ENCODE measurements around the gene DENND4C. TPM values are rescaled to one million over a fixed set of nuclear protein-coding genes. Genes with fewer than 3 reads are reported as not detected.
"Not testable (repeated sequence)": the region's sequence is repeated elsewhere in the genome, so short reads cannot be mapped to it uniquely, and the experiment has no call there.

DENND4C gene
- polyA plus RNA-seq, 1 donor: 43.9 TPM

DNA sequence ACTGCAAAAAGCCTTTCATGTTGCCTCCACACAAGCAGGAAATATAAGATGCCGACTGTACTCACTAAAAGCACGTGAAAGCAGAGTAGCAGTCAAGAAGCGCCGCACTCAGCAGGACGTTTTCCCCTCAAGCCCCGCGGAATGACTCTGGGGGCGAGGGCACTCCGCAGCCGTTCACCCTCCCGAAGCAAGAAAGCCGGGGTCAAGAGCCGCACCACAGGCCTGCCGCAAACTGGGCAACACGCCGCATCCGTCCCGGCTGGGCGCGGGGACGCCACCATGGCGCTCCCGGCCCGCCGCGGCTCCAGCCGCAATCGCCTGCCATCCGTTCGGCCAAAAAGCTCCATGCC is 149.2 kb downstream of the DENND4C start:
- peaks cover 3% of the 10 kb centered on the region for H3K4me1 ChIP-seq (ENCODE audit: control insufficient read depth, insufficient read depth, low read length)
- WGBS (ENCODE audit: insufficient coverage, low lambda C conversion rate): no CpG with 5 or more reads among the region's 30 CpGs
- no peak for DNase-seq

GRCh38 chr9:19380826-19381075 is 150.3 kb downstream of the DENND4C start:
- H3K27ac ChIP-seq (ENCODE audit: low read length): peak overlapping the region; percentile 72
- H3K9me3 ChIP-seq (ENCODE audit: control insufficient read depth, low read depth, low read length): no peaks in the 10 kb centered on the region
- DNase-seq: no peak
- peaks cover 31% of the 10 kb centered on the region for H3K36me3 ChIP-seq (ENCODE audit: control insufficient read depth, insufficient read depth, low read length)
- peak overlapping the region; percentile 62 for H3K4me3 ChIP-seq (ENCODE audit: low read length)
- 50% methylated on average over 2 of the region's 6 CpGs for WGBS (ENCODE audit: insufficient coverage, low lambda C conversion rate)
- H3K27me3 ChIP-seq (ENCODE audit: control insufficient read depth, insufficient read depth, low read length): no peaks in the 10 kb centered on the region
- peaks cover 3% of the 10 kb centered on the region for H3K4me1 ChIP-seq (ENCODE audit: control insufficient read depth, insufficient read depth, low read length)

More for the DNA sequence above, 149.2 kb downstream of the DENND4C start:
- Histone ChIP-seq H3K27ac (ENCODE audit: low read length) (peak overlapping the region; percentile 72), H3K9me3 (ENCODE audit: control insufficient read depth, low read depth, low read length) (no peaks in the 10 kb centered on the region), H3K4me3 (ENCODE audit: low read length) (peak overlapping the region; percentile 62), H3K36me3 (ENCODE audit: control insufficient read depth, insufficient read depth, low read length) (peaks cover 41% of the 10 kb centered on the region), H3K27me3 (ENCODE audit: control insufficient read depth, insufficient read depth, low read length) (no peaks in the 10 kb centered on the region)

- H3K27ac ChIP-seq (ENCODE audit: low read length): no peak overlapping the region
- no CpG with 5 or more reads among the region's 2 CpGs for WGBS (ENCODE audit: insufficient coverage, low lambda C conversion rate)
- H3K36me3 ChIP-seq (ENCODE audit: control insufficient read depth, insufficient read depth, low read length): peaks cover 24% of the 10 kb centered on the region
- H3K4me1 ChIP-seq (ENCODE audit: control insufficient read depth, insufficient read depth, low read length): peaks cover 3% of the 10 kb centered on the region
- H3K4me3 ChIP-seq (ENCODE audit: low read length): no peak overlapping the region
- H3K27me3 ChIP-seq (ENCODE audit: control insufficient read depth, insufficient read depth, low read length): no peaks in the 10 kb centered on the region
- DNase-seq: no peak
- H3K9me3 ChIP-seq (ENCODE audit: control insufficient read depth, low read depth, low read length): no peaks in the 10 kb centered on the region
Observed at GRCh38 chr9:19381656-19382055, 151.2 kb downstream of the DENND4C start.

- H3K27me3 ChIP-seq (ENCODE audit: control insufficient read depth, insufficient read depth, low read length); H3K4me1 ChIP-seq (ENCODE audit: control insufficient read depth, insufficient read depth, low read length); H3K4me3 ChIP-seq (ENCODE audit: low read length); H3K27ac ChIP-seq (ENCODE audit: low read length); DNase-seq; H3K9me3 ChIP-seq (ENCODE audit: control insufficient read depth, low read depth, low read length); H3K36me3 ChIP-seq (ENCODE audit: control insufficient read depth, insufficient read depth, low read length): not testable (repeated sequence)
- no CpG with 5 or more reads among the region's 14 CpGs for WGBS (ENCODE audit: insufficient coverage, low lambda C conversion rate)
Observed at GRCh38 chr9:19385212-19385611, 154.7 kb downstream of the DENND4C start.

DNA sequence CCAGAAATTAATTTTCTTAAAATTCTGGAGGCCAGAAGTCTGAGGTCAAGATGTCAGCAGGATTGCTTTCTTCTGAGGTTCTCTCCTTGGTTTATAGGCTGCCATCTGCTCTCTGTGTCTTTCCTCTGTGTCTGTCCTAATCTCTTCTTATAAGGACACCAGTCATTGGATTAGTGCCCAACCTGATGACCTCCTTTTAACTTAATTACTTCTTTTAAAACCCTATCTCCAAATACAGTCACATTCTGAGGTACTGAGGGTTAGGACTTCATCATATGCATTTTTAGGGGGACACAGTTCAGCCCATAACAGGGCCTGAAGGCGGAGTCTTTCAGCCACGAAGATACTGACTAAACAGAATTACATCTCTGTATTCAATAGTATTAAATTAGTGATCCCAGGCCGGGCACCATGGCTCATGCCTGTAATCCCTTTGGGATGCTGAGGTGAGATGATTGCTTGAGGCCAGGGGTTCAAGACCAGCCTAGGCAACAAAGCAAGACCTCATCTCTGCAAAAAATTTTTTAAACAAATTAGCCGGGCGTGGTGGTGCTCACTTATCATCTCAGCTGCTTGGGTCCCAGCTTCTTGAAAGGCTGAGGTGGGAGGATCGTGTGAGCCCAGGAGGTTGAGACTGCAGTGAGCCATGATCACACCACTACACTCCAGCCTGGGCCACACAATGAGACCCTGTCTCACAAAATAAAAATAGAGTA is 155.5 kb downstream of the DENND4C start:
- no peaks in the 10 kb centered on the region for H3K4me1 ChIP-seq (ENCODE audit: control insufficient read depth, insufficient read depth, low read length)
- no peaks in the 10 kb centered on the region for H3K27me3 ChIP-seq (ENCODE audit: control insufficient read depth, insufficient read depth, low read length)
- no CpG with 5 or more reads among the region's 6 CpGs for WGBS (ENCODE audit: insufficient coverage, low lambda C conversion rate)
- H3K27ac ChIP-seq (ENCODE audit: low read length): no peak overlapping the region
- DNase-seq: no peak
- no peaks in the 10 kb centered on the region for H3K9me3 ChIP-seq (ENCODE audit: control insufficient read depth, low read depth, low read length)
- no peak overlapping the region for H3K4me3 ChIP-seq (ENCODE audit: low read length)
- no peaks in the 10 kb centered on the region for H3K36me3 ChIP-seq (ENCODE audit: control insufficient read depth, insufficient read depth, low read length)

DNA sequence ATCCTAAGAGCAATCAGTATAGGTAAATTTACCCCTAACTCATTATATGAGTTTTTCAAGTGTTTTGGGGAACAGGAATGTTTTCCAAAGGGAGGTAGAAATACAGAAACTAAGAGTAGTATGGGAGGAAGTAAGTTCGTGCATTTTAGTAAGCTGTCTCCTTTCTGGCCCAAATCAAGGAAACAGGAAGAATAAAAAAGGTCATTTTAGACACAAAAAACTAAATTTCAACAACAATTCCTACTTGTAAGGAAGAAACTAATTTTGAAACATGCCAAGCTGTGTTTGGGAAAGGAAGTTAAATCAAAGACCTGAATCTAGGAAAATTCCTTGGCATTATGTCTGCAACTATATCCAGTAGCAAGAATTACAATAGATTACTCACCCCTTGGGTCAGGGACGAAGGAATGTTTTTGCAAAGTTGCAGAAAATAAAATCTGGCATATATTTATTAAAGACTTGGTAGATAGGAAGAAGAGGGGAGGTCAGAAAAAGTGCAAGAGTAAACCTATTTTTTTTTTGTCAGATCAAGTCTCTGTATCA is 156.1 kb downstream of the DENND4C start:
- no peaks in the 10 kb centered on the region for H3K4me1 ChIP-seq (ENCODE audit: control insufficient read depth, insufficient read depth, low read length)
- WGBS (ENCODE audit: insufficient coverage, low lambda C conversion rate): 80% methylated on average over 1 of the region's 2 CpGs
- H3K4me3 ChIP-seq (ENCODE audit: low read length): no peak overlapping the region
- H3K27ac ChIP-seq (ENCODE audit: low read length): no peak overlapping the region
- H3K36me3 ChIP-seq (ENCODE audit: control insufficient read depth, insufficient read depth, low read length): no peaks in the 10 kb centered on the region
- no peaks in the 10 kb centered on the region for H3K27me3 ChIP-seq (ENCODE audit: control insufficient read depth, insufficient read depth, low read length)
- DNase-seq: no peak
- no peaks in the 10 kb centered on the region for H3K9me3 ChIP-seq (ENCODE audit: control insufficient read depth, low read depth, low read length)

- H3K27me3 ChIP-seq (ENCODE audit: control insufficient read depth, insufficient read depth, low read length): no peaks in the 10 kb centered on the region
- 60% methylated on average over 1 of the region's 2 CpGs for whole genome bisulfite sequencing (ENCODE audit: insufficient coverage, low lambda C conversion rate)
- no peaks in the 10 kb centered on the region for H3K9me3 ChIP-seq (ENCODE audit: control insufficient read depth, low read depth, low read length)
Observed at GRCh38 chr9:19387317-19387716, 156.8 kb downstream of the DENND4C start.

GRCh38 chr9:19389539-19389938 is 159.0 kb downstream of the DENND4C start:
- not testable (repeated sequence) for H3K27me3 ChIP-seq (ENCODE audit: control insufficient read depth, insufficient read depth, low read length); H3K4me1 ChIP-seq (ENCODE audit: control insufficient read depth, insufficient read depth, low read length); H3K27ac ChIP-seq (ENCODE audit: low read length); H3K36me3 ChIP-seq (ENCODE audit: control insufficient read depth, insufficient read depth, low read length); H3K9me3 ChIP-seq (ENCODE audit: control insufficient read depth, low read depth, low read length); DNase-seq; H3K4me3 ChIP-seq (ENCODE audit: low read length)
- 100% methylated on average over 1 of the region's 4 CpGs for WGBS (ENCODE audit: insufficient coverage, low lambda C conversion rate)

More at GRCh38 chr9:19387317-19387716, 156.8 kb downstream of the DENND4C start:
- Histone ChIP-seq H3K4me1 (ENCODE audit: control insufficient read depth, insufficient read depth, low read length) (no peaks in the 10 kb centered on the region), H3K4me3 (ENCODE audit: low read length) (no peak overlapping the region), H3K36me3 (ENCODE audit: control insufficient read depth, insufficient read depth, low read length) (no peaks in the 10 kb centered on the region), H3K27ac (ENCODE audit: low read length) (no peak overlapping the region)
- DNase-seq: no peak

GRCh38 chr9:19397845-19398244 is 167.4 kb downstream of the DENND4C start:
- no CpG with 5 or more reads among the region's 1 CpG for WGBS (ENCODE audit: insufficient coverage, low lambda C conversion rate)
- H3K27ac ChIP-seq (ENCODE audit: low read length): peak overlapping the region; percentile 55
- DNase-seq: peak; percentile 69 to 80
- peaks cover 3% of the 10 kb centered on the region for H3K9me3 ChIP-seq (ENCODE audit: control insufficient read depth, low read depth, low read length)
- H3K27me3 ChIP-seq (ENCODE audit: control insufficient read depth, insufficient read depth, low read length): no peaks in the 10 kb centered on the region
- no peak overlapping the region for H3K4me3 ChIP-seq (ENCODE audit: low read length)
- H3K4me1 ChIP-seq (ENCODE audit: control insufficient read depth, insufficient read depth, low read length): peaks cover 5% of the 10 kb centered on the region
- H3K36me3 ChIP-seq (ENCODE audit: control insufficient read depth, insufficient read depth, low read length): no peaks in the 10 kb centered on the region

DNA sequence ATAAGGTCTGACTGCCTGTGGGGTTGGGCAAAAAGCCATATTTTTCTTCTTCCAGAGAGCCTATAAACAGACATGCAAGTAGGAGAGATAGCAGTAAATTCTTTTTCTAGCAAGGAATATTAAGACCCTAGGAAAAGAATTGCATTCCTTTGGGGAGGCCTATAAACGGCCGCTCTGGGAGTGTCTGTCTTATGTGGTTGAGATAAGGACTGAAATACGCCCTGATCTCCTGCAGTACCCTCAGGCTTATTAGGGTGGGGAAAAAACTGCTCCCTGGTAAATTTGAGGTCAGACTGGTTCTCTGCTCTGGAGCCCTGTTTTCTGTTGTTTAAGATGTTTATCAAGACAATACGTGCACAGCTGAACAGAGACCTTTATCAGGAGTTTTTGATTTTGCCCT is 172.7 kb downstream of the DENND4C start:
- not testable (repeated sequence) for H3K27me3 ChIP-seq (ENCODE audit: control insufficient read depth, insufficient read depth, low read length); H3K4me1 ChIP-seq (ENCODE audit: control insufficient read depth, insufficient read depth, low read length); H3K36me3 ChIP-seq (ENCODE audit: control insufficient read depth, insufficient read depth, low read length); H3K9me3 ChIP-seq (ENCODE audit: control insufficient read depth, low read depth, low read length); DNase-seq; H3K4me3 ChIP-seq (ENCODE audit: low read length); H3K27ac ChIP-seq (ENCODE audit: low read length)
- no CpG with 5 or more reads among the region's 4 CpGs for WGBS (ENCODE audit: insufficient coverage, low lambda C conversion rate)

All from large intestine (tissue), 3 donors.